Coronary artery (tissue), 2 donors: Measurements from ENCODE around the gene TDRD1.

Source experiments
- DNase-seq: peaks from one replicate; pipeline ENCODE4 v3.0.0-alpha.2; 2017; ENCODE audit warnings: low spot score
- H3K27ac ChIP-seq, 2 donors: fragments of 200-600 bp; sonication (generic); one replicate each; pipeline ENCODE4 v1.5.1; 2016 to 2019
- H3K4me3 ChIP-seq: fragments of 200-600 bp; sonication (generic); 2 replicates; pipeline ENCODE4 v1.5.1; 2016; ENCODE audit warnings: mild to moderate bottlenecking, moderate library complexity
- TF ChIP-seq, protein P1 (sequence below): fragments of 200-600 bp; sonication (generic); IDR thresholded peaks from one replicate; pipeline ENCODE4 v1.5.1; 2019; ENCODE audit warnings: antibody characterized with exemption

Gene TDRD1

DNA sequence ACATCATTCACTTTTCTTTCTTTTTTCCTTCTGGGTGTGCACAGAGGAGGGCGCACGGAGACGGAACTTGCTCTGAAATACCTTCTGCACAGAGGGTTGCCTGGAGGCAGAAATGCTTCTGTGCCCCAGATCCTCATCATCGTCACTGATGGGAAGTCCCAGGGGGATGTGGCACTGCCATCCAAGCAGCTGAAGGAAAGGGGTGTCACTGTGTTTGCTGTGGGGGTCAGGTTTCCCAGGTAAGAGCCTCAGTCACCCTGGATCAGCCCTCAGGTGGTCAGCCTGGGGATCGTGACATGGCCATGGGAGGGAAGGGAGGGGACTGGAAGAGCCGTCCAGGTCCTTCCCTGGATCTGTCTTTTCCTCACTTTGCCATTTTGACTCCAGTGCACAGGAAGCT lies 93.5 kb downstream of the TDRD1 start:
- DNase-seq = no peak
- Histone ChIP-seq H3K27ac (no peak overlapping the region), H3K4me3 (no peak overlapping the region)
- TF ChIP-seq, protein P1, sequence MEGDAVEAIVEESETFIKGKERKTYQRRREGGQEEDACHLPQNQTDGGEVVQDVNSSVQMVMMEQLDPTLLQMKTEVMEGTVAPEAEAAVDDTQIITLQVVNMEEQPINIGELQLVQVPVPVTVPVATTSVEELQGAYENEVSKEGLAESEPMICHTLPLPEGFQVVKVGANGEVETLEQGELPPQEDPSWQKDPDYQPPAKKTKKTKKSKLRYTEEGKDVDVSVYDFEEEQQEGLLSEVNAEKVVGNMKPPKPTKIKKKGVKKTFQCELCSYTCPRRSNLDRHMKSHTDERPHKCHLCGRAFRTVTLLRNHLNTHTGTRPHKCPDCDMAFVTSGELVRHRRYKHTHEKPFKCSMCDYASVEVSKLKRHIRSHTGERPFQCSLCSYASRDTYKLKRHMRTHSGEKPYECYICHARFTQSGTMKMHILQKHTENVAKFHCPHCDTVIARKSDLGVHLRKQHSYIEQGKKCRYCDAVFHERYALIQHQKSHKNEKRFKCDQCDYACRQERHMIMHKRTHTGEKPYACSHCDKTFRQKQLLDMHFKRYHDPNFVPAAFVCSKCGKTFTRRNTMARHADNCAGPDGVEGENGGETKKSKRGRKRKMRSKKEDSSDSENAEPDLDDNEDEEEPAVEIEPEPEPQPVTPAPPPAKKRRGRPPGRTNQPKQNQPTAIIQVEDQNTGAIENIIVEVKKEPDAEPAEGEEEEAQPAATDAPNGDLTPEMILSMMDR = no peak

DNA sequence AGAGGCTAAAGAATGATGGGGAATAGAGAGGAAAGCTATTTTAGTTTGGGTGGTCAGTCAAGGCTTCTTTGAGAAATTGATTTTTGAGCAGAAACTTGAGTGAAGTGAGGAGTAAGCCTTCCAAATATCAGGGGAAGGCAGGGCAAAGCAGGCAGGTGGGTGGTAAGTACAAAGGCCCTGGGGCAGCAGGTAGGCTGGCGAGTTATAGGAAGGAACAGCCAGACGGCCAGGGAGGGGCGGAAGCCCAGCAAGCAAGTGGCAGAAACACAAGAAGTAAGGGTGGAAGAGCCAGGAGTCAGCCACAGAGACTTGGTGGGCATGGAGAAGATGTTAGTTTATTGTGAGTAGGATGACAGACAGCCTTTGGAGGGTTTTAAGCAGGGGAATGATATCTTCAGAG lies 94.8 kb downstream of the TDRD1 start:
- no peak overlapping the region for H3K27ac ChIP-seq
- TF ChIP-seq, protein P1 = no peak
- H3K4me3 ChIP-seq = no peak overlapping the region
- peak; percentile 45 for DNase-seq

DNA sequence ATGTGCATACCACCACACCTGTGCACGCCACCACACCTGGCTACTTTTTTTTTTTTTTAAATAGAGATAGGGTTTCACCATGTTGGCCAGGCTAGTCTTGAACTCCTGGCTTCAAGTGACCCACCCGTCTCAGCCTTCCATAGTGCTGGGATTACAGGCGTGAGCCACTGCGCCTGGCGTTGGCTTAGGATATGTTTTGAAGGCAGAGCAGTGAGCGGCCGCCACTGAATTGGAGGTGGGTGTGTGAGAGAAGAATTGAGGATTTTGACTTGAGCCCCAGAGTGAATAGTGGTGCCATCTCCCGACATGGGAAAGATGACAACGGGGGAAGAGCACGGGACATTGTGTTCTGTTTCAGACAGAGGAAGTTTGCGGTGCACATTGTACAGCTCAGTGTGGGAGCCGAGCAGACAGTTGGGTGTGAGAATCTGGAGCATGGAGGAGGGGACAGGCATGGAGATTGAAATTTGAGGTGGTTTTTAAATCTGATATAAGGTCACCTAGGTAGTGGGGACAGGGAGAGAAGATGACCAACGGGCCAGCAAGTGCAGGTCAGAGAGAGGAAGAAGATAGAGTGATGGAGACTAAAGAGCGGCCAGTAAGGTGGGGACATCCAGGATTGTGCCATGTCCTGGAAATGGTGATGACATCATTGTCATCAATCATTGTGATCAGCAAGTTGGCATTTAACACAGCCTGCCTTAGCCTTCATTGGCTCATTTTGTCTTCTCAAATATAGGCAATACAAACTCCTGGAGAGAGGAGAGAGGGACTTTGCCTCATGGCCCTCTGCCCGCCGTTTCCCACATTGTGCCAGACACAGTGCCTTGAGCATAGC lies 95.7 kb downstream of the TDRD1 start:
- no peak for DNase-seq
- TF ChIP-seq, protein P1 = no peak
- Histone ChIP-seq H3K27ac (no peak overlapping the region), H3K4me3 (no peak overlapping the region)

DNA sequence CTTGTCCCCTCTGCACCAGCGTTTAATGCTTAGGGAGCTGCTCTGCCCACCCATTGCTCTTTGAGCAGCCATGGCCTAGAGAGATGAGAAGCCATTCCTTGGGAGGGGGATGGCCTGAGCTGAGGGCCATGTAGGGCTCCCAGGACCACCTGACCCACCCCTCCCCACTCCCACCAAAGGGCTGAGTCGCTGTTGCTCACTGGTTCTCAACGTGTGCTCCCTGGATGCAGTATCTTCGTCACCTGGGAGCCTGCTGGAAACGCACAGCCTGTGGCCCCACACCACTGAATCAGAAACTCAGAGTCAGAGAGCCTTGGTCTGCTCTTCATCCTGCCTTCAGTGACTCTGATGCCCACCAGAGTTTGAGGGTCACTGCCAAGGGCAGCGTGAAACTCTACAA lies 96.9 kb downstream of the TDRD1 start:
- TF ChIP-seq, protein P1 = no peak
- no peak for DNase-seq
- no peak overlapping the region for H3K4me3 ChIP-seq
- H3K27ac ChIP-seq = no peak overlapping the region

DNA sequence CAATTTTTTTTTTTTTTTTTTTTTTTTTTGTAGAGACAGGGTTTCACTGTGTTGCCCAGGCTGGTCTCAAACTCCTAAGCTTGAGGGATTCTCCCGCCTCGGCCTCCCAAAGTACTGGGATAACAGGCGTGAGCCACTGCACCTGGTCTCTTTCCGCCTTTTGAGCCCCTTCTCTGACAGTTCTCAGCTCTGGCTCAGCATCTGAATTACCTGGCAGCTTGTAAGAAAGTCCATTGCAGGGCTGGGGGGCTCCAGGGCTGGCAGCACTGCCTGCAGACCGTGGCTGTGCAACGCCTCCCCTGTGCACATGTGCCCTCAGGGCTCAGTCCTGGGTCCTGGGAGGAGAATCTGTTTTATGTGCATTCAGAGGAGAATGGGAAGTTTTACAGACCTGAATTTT lies 97.5 kb downstream of the TDRD1 start:
- TF ChIP-seq, protein P1 = no peak
- no peak for DNase-seq
- Histone ChIP-seq H3K27ac (no peak overlapping the region), H3K4me3 (no peak overlapping the region)

DNA sequence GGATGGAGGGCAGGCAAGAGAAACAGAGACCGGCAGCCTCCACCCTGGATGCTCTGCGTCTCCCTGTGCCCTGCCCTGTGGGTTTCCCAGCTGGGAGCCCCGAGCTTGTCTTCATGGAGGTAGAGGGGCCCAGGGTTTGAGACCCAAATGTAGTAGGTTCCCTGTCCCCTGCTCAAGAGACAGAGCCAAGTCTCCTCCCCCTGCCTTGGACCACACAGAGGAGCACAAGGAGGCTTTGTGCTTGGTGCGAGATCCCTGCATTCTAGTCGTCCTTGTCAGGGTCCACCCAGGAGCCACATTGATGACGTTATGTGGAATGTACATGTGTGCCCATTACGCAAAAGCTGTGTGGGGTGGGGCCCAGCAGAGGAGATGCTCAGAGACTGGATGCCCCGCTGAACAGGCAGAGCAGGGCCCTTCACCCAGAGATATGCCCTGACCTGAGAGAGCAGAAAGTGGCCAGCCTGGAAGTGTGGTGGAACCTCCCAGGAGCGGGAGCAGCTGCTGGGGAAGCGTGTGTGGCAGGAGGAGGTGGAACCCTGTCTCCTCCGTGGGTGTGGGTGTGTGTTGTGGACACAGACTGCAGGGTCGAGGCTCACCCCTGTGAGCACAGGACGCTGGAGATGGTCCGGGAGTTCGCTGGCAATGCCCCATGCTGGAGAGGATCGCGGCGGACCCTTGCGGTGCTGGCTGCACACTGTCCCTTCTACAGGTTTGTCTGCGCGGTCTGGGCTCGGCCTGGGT lies 99.2 kb downstream of the TDRD1 start:
- H3K27ac ChIP-seq = no peak overlapping the region
- no peak overlapping the region for H3K4me3 ChIP-seq
- TF ChIP-seq, protein P1 = no peak
- peak; percentile 61 for DNase-seq

DNA sequence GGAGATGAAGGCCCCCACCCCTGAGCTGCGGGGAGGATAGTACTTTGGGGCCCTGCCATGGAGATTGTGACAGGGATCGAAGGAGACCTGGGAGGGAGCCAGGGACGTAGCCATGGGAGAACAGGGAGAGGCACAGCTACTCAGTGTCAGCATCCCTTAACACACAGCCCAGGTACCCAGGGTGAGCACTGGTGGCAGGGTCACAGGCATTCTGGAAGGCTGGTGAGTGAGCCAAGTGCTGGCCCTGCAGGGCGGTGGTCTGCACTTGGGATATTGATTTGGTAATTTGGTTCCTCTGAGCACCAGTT lies 99.7 kb downstream of the TDRD1 start:
- TF ChIP-seq, protein P1 = no peak
- no peak overlapping the region for H3K27ac ChIP-seq
- H3K4me3 ChIP-seq = no peak overlapping the region
- peak; percentile 53 for DNase-seq
